Endothelial cell (in vitro differentiated cells): Measurements from ENCODE around the gene RPLP1. TPM values are rescaled to one million over a fixed set of nuclear protein-coding genes. Genes with fewer than 3 reads are reported as not detected.

Experiments
- DNase-seq: peaks from one replicate; pipeline ENCODE4 v3.0.0; 2021; ENCODE audit warnings: low spot score
- H3K27ac Mint-ChIP-seq: one replicate; pipeline ENCODE4 v1.8.0; 2021; ENCODE audit warnings: mixed read lengths, inconsistent platforms; ENCODE audit not compliant: unreplicated experiment
- H3K27me3 Mint-ChIP-seq: one replicate; pipeline ENCODE4 v1.8.0; 2021; ENCODE audit warnings: mild to moderate bottlenecking, moderate library complexity, mixed read lengths, inconsistent platforms; ENCODE audit not compliant: unreplicated experiment
- H3K36me3 Mint-ChIP-seq: one replicate; pipeline ENCODE4 v1.8.0; 2021; ENCODE audit warnings: mild to moderate bottlenecking, low read depth, mixed read lengths, inconsistent platforms; ENCODE audit not compliant: unreplicated experiment
- H3K4me1 Mint-ChIP-seq: one replicate; pipeline ENCODE4 v1.8.0; 2021; ENCODE audit warnings: mild to moderate bottlenecking, mixed read lengths, inconsistent platforms; ENCODE audit not compliant: unreplicated experiment
- H3K4me3 Mint-ChIP-seq: one replicate; pipeline ENCODE4 v1.8.0; 2021; ENCODE audit warnings: mild to moderate bottlenecking, mixed read lengths, inconsistent platforms; ENCODE audit not compliant: unreplicated experiment
- H3K9me3 Mint-ChIP-seq: one replicate; pipeline ENCODE4 v1.8.0; 2021; ENCODE audit warnings: mixed read lengths, inconsistent platforms; ENCODE audit not compliant: unreplicated experiment
- total RNA-seq: library from RNA; stranded (reverse); fragmentation: NEBNext Ultra II Directional; extraction: Animal tissue kit (Norgen Biotek cat#: 25700); gene quantifications from one replicate; pipeline ENCODE4 v1.2.1, GENCODE V29; 2021; ENCODE audit not compliant: unreplicated experiment
- TF ChIP-seq, protein P1 (sequence below): fragments of 200-600 bp; sonication (generic); IDR thresholded peaks from one replicate; pipeline ENCODE4 v1.5.0; 2021; ENCODE audit warnings: antibody characterized with exemption; ENCODE audit not compliant: unreplicated experiment

The RPLP1 gene
- total RNA-seq, 1 donor from 2014 or later, result 1,903 TPM

DNA sequence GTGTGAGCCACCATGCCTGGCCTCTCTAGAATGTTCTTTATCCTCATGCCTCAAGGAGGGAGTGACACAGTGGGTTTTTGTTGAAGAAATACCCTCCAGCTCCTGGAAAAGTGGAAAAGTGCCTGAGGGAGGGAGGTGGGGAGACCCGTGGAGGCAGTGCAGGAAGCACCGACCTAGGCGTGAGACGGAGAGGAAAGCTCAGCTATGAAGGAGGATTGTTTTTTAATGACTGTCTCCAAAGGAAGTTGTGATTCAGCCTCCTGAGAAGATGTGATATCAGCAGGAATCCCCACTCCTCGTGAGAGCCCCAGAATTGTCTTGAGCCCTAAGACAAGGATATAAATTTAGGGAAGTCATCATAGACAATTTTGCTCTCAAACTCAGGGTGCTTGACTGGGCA is 21.7 kb downstream of the RPLP1 start:
- no peaks in the 10 kb centered on the region for H3K9me3 Mint-ChIP-seq
- no peaks in the 10 kb centered on the region for H3K27me3 Mint-ChIP-seq
- H3K36me3 Mint-ChIP-seq, result no peaks in the 10 kb centered on the region
- H3K4me3 Mint-ChIP-seq, result no peak overlapping the region
- peaks cover 6% of the 10 kb centered on the region for H3K4me1 Mint-ChIP-seq
- no peak for DNase-seq
- TF ChIP-seq, protein P1, sequence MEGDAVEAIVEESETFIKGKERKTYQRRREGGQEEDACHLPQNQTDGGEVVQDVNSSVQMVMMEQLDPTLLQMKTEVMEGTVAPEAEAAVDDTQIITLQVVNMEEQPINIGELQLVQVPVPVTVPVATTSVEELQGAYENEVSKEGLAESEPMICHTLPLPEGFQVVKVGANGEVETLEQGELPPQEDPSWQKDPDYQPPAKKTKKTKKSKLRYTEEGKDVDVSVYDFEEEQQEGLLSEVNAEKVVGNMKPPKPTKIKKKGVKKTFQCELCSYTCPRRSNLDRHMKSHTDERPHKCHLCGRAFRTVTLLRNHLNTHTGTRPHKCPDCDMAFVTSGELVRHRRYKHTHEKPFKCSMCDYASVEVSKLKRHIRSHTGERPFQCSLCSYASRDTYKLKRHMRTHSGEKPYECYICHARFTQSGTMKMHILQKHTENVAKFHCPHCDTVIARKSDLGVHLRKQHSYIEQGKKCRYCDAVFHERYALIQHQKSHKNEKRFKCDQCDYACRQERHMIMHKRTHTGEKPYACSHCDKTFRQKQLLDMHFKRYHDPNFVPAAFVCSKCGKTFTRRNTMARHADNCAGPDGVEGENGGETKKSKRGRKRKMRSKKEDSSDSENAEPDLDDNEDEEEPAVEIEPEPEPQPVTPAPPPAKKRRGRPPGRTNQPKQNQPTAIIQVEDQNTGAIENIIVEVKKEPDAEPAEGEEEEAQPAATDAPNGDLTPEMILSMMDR, result no peak
- no peak overlapping the region for H3K27ac Mint-ChIP-seq

DNA sequence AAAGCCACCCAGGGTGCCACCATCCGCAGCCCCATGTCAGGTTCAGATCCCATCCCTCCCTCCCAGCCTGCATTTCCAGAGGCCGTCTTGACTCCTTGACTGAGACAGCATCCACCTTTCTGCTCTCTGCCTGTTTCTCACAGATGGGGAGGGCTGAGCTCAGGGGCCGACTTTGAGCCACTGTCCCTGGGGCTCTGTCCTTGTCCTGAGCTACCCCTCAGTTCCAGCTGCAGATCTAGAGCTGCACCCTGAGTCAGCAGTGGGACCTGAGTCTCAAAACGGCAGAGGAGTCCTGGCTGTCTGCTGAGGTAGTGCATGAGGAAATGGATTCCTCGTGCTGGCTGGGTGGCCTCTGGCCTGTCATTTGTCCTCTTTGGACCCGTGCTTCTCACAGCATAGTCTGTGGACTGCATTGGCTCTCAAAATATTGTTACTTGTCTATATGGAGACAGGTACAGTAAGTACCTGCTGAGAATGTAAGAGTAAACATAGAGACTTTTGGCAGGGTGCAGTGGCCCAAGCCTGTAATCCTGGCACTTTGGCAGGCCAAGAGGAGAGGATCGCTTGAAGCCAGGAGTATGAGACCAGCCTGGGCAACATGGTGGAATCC is 22.3 kb downstream of the RPLP1 start:
- peak; percentile 17 for DNase-seq
- peaks cover 3% of the 10 kb centered on the region for H3K9me3 Mint-ChIP-seq
- H3K36me3 Mint-ChIP-seq, result peaks cover 4% of the 10 kb centered on the region
- no peaks in the 10 kb centered on the region for H3K27me3 Mint-ChIP-seq
- no peak overlapping the region for H3K27ac Mint-ChIP-seq
- H3K4me1 Mint-ChIP-seq, result peaks cover 6% of the 10 kb centered on the region
- TF ChIP-seq, protein P1, result peak; percentile 31
- H3K4me3 Mint-ChIP-seq, result no peak overlapping the region

GRCh38 chr15:69475769-69476358 is 23.2 kb downstream of the RPLP1 start:
- no peaks in the 10 kb centered on the region for H3K27me3 Mint-ChIP-seq
- H3K36me3 Mint-ChIP-seq, result peaks cover 4% of the 10 kb centered on the region
- H3K27ac Mint-ChIP-seq, result no peak overlapping the region
- TF ChIP-seq, protein P1, result peak; percentile 92
- H3K9me3 Mint-ChIP-seq, result peaks cover 3% of the 10 kb centered on the region
- H3K4me3 Mint-ChIP-seq, result no peak overlapping the region
- peak; percentile 85 for DNase-seq
- H3K4me1 Mint-ChIP-seq, result peaks cover 6% of the 10 kb centered on the region

DNA sequence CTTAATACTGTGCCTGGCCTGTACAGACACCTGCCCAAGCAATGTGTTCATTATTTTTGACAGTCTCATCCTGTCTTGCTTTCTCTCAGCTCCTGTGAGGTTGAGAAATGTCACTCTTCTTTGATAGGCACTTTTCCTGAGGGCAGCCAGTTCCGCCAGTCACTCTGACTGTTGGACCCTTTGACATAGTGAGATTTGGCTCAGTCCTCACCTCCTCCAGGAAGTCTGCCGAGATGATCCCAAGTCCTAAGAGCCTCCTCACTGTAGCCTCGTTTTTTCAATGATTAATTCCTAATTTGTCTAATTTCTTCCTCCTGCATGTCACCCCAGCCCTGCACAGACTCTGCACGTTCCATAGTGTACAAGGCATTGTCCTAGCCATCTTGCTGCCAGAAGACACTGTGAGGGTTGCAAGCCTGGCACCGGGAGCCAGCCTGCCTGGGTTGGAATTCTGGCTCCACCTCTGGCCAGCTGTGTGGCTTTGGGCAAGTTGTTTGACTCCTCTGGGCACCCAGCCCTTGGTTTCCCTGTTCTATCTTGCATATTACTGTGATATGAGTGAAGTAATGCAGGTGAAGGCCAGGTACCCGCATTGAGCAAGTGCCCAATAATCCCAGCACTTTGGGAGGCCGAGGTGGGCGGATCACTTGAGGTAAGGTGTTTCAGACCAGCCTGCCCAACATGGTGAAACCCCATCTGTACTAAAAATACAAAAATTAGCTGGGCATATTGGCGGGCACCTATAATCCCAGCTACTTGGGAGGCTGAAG is 24.3 kb downstream of the RPLP1 start:
- TF ChIP-seq, protein P1, result no peak
- no peak for DNase-seq
- H3K27ac Mint-ChIP-seq, result no peak overlapping the region
- peaks cover 6% of the 10 kb centered on the region for H3K4me1 Mint-ChIP-seq
- H3K4me3 Mint-ChIP-seq, result no peak overlapping the region
- no peaks in the 10 kb centered on the region for H3K27me3 Mint-ChIP-seq
- peaks cover 4% of the 10 kb centered on the region for H3K36me3 Mint-ChIP-seq
- peaks cover 3% of the 10 kb centered on the region for H3K9me3 Mint-ChIP-seq
